HCT116 (cell line): Measurements from ENCODE around the gene HGS. TPM values are rescaled to one million over a fixed set of nuclear protein-coding genes. Genes with fewer than 3 reads are reported as not detected.

Experiments
- ATAC-seq: fragments of 200-7000 bp; cut with Tn5 transposase; 2 replicates; pipeline ENCODE4 v1.9.1; 2020; ENCODE audit warnings: mild to moderate bottlenecking, moderate library complexity
- BruUV-seq: library from RNA; stranded (reverse); fragments of 400-500 nt; replicated peaks from 2 replicates; lab custom pipeline; 2021; lab: Mats Ljungman, UMichigan
- CTCF ChIA-PET: fragments of 300-600 bp; sonication (Branson Sonifier 250); formaldehyde crosslinking; loops from one replicate; lab custom pipeline; 2021; ENCODE audit warnings: antibody characterized with exemption; lab: Charles Lee
- POLR2A ChIA-PET: fragments of 300-600, 350-600 bp; sonication (Branson Sonifier 250); formaldehyde crosslinking; loops from one replicate; lab custom pipeline; 2021; ENCODE audit warnings: antibody characterized with exemption; lab: Charles Lee
- RAD21 ChIA-PET, 2 experiments: fragments of 300-600 bp; sonication (Branson Sonifier 250); formaldehyde crosslinking; loops; one replicate each; lab custom pipeline; 2023; ENCODE audit warnings: low total read pairs in 2 of 2; ENCODE audit not compliant: uncharacterized antibody in 2 of 2, unreplicated experiment in 2 of 2, low non-redundant PET in 1 of 2; lab: Charles Lee
- DNase-seq: peaks from one replicate; pipeline ENCODE4 v3.0.0-alpha.2; 2010; ENCODE audit warnings: low read depth, low spot score
- H2AFZ ChIP-seq: fragments of 200-600 bp; shearing (Covaris generic), sonication (generic); 2 replicates; pipeline ENCODE4 v1.6.1; 2017; ENCODE audit warnings: low read depth, mixed run types, mixed read lengths, antibody characterized with exemption, low read length; ENCODE audit not compliant: poor library complexity, severe bottlenecking
- H3K27ac ChIP-seq: 2 replicates; pipeline ENCODE4 v1.5.1; 2012; ENCODE audit warnings: low read depth, low read length
- H3K27me3 ChIP-seq: fragments of 200-600 bp; sonication (generic); 2 replicates; pipeline ENCODE4 v1.6.1; 2016; ENCODE audit warnings: mixed run types, low read length, mixed read lengths; ENCODE audit not compliant: insufficient read depth
- H3K36me3 ChIP-seq, 2 experiments: fragments of 200-500 bp in 1 of 2; fragments of 200-600 bp in 1 of 2; sonication (Bioruptor generic) in 1 of 2; sonication (generic) in 1 of 2; 2 replicates each; pipeline versions ENCODE4 v1.5.1 to v1.6.1; 2014 to 2016; ENCODE audit warnings: low read length in 2 of 2, inconsistent platforms in 1 of 2, mixed read lengths in 1 of 2, mixed run types in 1 of 2; ENCODE audit not compliant: insufficient read depth in 2 of 2, control insufficient read depth in 1 of 2
- H3K4me1 ChIP-seq, 2 experiments: fragments of 200-600 bp in 1 of 2; sonication (generic) in 1 of 2; 2 replicates each; pipeline versions ENCODE4 v1.5.1 to v1.6.1; 2012 to 2017; ENCODE audit warnings: low read length in 2 of 2, inconsistent platforms in 1 of 2, mild to moderate bottlenecking in 1 of 2, mixed read lengths in 1 of 2, mixed run types in 1 of 2, moderate library complexity in 1 of 2; ENCODE audit not compliant: insufficient read depth in 2 of 2, control insufficient read depth in 1 of 2
- H3K4me2 ChIP-seq: fragments of 200-600 bp; sonication (generic); 2 replicates; pipeline ENCODE4 v1.6.1; 2017; ENCODE audit warnings: mixed run types, low read length, mixed read lengths
- H3K4me3 ChIP-seq, 2 experiments: fragments of 200-600 bp in 1 of 2; sonication (generic) in 1 of 2; replicated peaks in 1 of 2; 2 replicates each; pipeline ENCODE4 v1.5.1; 2011 to 2016; ENCODE audit warnings: low read length in 2 of 2, control low read depth in 1 of 2, low read depth in 1 of 2, mild to moderate bottlenecking in 1 of 2, mixed read lengths in 1 of 2, mixed run types in 1 of 2
- H3K79me2 ChIP-seq: fragments of 200-600 bp; sonication (generic); 2 replicates; pipeline ENCODE4 v1.6.1; 2017; ENCODE audit warnings: mild to moderate bottlenecking, mixed run types, low read length, moderate library complexity, mixed read lengths; ENCODE audit not compliant: insufficient read depth
- H3K9ac ChIP-seq: fragments of 200-600 bp; sonication (generic); 2 replicates; pipeline ENCODE4 v1.6.1; 2016; ENCODE audit warnings: low read length, mixed read lengths
- H3K9me2 ChIP-seq: fragments of 200-600 bp; sonication (generic), shearing (Covaris generic); 2 replicates; pipeline ENCODE4 v1.6.1; 2017; ENCODE audit warnings: mixed run types, mild to moderate bottlenecking, moderate library complexity; ENCODE audit not compliant: insufficient read depth
- H3K9me3 ChIP-seq, 2 experiments: fragments of 200-500 bp in 1 of 2; fragments of 200-600 bp in 1 of 2; sonication (Bioruptor generic) in 1 of 2; sonication (generic) in 1 of 2; 2 replicates each; pipeline ENCODE4 v1.6.1; 2014 to 2017; ENCODE audit warnings: low read length in 2 of 2, mixed read lengths in 2 of 2, inconsistent platforms in 1 of 2, low read depth in 1 of 2, mild to moderate bottlenecking in 1 of 2, mixed run types in 1 of 2, moderate library complexity in 1 of 2; ENCODE audit not compliant: control insufficient read depth in 1 of 2, insufficient read depth in 1 of 2
- H4K20me1 ChIP-seq: fragments of 200-600 bp; sonication (generic), shearing (Covaris generic); 2 replicates; pipeline ENCODE4 v1.6.1; 2017; ENCODE audit warnings: mixed run types, mild to moderate bottlenecking, moderate library complexity; ENCODE audit not compliant: insufficient read depth
- EGR1 ChIP-seq: IDR thresholded peaks from 2 replicates; pipeline ENCODE4 v1.6.1; 2012; ENCODE audit warnings: low read depth
- EZH2 ChIP-seq: fragments of 200-600 bp; sonication (generic); IDR thresholded peaks from 2 replicates; pipeline ENCODE4 v1.6.1; 2017; ENCODE audit warnings: antibody characterized with exemption, mixed run types
- POLR2A ChIP-seq: IDR thresholded peaks from 2 replicates; pipeline ENCODE4 v1.7.0; 2011; ENCODE audit warnings: borderline replicate concordance; ENCODE audit not compliant: insufficient read depth, insufficient read length; ENCODE audit errors: extremely low read depth
- RAD21 ChIP-seq: IDR thresholded peaks from 2 replicates; pipeline ENCODE4 v1.6.1; 2012; ENCODE audit warnings: low read depth, mild to moderate bottlenecking
- SIN3A ChIP-seq: IDR thresholded peaks from 2 replicates; pipeline ENCODE4 v1.6.1; 2012; ENCODE audit warnings: low read depth
- SRF ChIP-seq: IDR thresholded peaks from 2 replicates; pipeline ENCODE4 v1.6.1; 2012; ENCODE audit warnings: low read depth
- TCF7L2 ChIP-seq: IDR thresholded peaks from 2 replicates; pipeline ENCODE4 v1.7.0; 2011; ENCODE audit warnings: borderline replicate concordance, inconsistent platforms; ENCODE audit not compliant: insufficient read depth, insufficient read length; ENCODE audit errors: extremely low read depth
- ZBTB33 ChIP-seq: IDR thresholded peaks from 2 replicates; pipeline ENCODE4 v1.6.1; 2011; ENCODE audit warnings: mild to moderate bottlenecking, low read length, moderate library complexity; ENCODE audit not compliant: insufficient replicate concordance; ENCODE audit errors: extremely low read depth
- intact Hi-C: fragments of 100-400 bp; cut with micrococcal nuclease; formaldehyde crosslinking; loops from 2 replicates; pipeline ENCODE4 v1.10.0; 2022
- total RNA-seq: library from RNA; stranded (reverse); gene quantifications from one replicate; pipeline ENCODE4 v1.2.1, GENCODE V29; 2021; ENCODE audit not compliant: unreplicated experiment

HGS gene
- total RNA-seq, 1 experiment from 2014 or later: 231 TPM

GRCh38 chr17:81682565-81683207, 1.1 kb upstream of the HGS start:
- ATAC-seq: no peak
- peak overlapping the region; percentile 86 to 99 for H3K4me3 ChIP-seq
- peaks cover 18 to 23% of the 10 kb centered on the region in 2 experiments for H3K4me1 ChIP-seq
- no peak overlapping the region for H2AFZ ChIP-seq
- no peaks in the 10 kb centered on the region for H3K27me3 ChIP-seq
- ChIA-PET RAD21 (interaction anchor here (1.2 kb wide), 2 partner anchors 19 to 20 kb away, joined by 4 read pairs; partner anchors contain the start of gene MRPL12 (in 1 of the 2)), CTCF (no interaction called here), POLR2A (interaction anchor here (1.1 to 4.4 kb wide), 5 partner anchors 17 to 164 kb away, joined by 3 to 33 read pairs (median 6); partner anchors contain the start of genes CCDC137, MRPL12 and OXLD1)
- no peaks in the 10 kb centered on the region for H3K9me2 ChIP-seq
- H3K9me3 ChIP-seq: no peaks in the 10 kb centered on the region
- peaks cover 61% of the 10 kb centered on the region for H3K79me2 ChIP-seq
- intact Hi-C loops: loop anchor here (1.0 to 2.0 kb wide), 2 partner anchors 15 to 20 kb away; partner anchors contain the start of gene MRPL12
- DNase-seq: no peak
- peaks cover 6% of the 10 kb centered on the region; the same call in 1 of the 2 replicates for H4K20me1 ChIP-seq
- H3K27ac ChIP-seq: peak overlapping the region; percentile 92
- H3K9ac ChIP-seq: peak overlapping the region; percentile 85
- BruUV-seq: no TSS peak
- TF ChIP-seq EZH2 (no peak), SIN3A (no peak), ZBTB33 (no peak), EGR1 (no peak), SRF (no peak), RAD21 (no peak), TCF7L2 (no peak), POLR2A (no peak)
- H3K4me2 ChIP-seq: peak overlapping the region; percentile 96
- H3K36me3 ChIP-seq: peaks cover 10 to 29% of the 10 kb centered on the region in 2 experiments
